Measurements from ENCODE around the gene MASP1.
"Not testable (repeated sequence)": the region's sequence is repeated elsewhere in the genome, so short reads cannot be mapped to it uniquely, and the experiment has no call there.

MASP1 gene

GRCh38 chr3:187247398-187247797 lies 44.1 kb downstream of the MASP1 start:
- Histone ChIP-seq H3K4me1 (no peaks in the 10 kb centered on the region), H3K9me3 (no peaks in the 10 kb centered on the region), H3K4me3 (no peak overlapping the region), H3K27me3 (ENCODE audit: low read depth) (no peaks in the 10 kb centered on the region), H3K36me3 (replicated peaks) (no peaks in the 10 kb centered on the region)
- in situ Hi-C loops (cut with MboI; ENCODE audit: low sequenced_read_pairs) = no loop called here
- no peak for DNase-seq (ENCODE audit: low spot score in 2 of 2)

DNA sequence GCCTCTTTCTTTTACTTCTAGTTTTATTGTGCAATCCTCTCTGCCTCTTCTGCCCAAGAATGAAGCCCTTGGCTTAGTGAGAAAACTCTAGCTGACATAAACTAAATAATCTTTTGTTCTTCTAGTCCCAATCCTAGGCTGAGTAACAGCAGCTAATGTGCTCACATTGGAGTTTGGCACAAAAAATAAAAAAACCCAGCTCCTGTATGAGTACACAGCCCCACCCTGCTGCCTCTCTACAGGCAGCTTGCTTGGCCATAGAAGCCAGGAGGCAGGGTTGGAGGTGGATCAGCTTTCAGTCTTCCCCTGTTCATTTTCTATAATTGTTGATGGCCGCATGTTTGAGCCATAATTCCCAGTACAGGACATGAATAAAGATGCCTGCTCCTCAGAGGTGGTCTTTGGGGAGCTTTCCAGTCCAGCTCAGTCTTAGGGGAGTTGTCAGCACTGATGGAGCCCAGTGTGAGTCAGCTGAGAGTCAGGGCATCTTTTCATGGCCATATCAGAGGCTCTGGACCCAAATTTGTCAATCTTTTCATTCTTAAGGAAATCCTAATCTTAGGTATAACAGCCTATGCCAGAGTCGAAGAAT lies 47.5 kb downstream of the MASP1 start:
- Histone ChIP-seq H3K27me3 (ENCODE audit: low read depth) (no peaks in the 10 kb centered on the region), H3K4me1 (no peaks in the 10 kb centered on the region), H3K36me3 (replicated peaks) (no peaks in the 10 kb centered on the region), H3K9me3 (no peaks in the 10 kb centered on the region), H3K4me3 (no peak overlapping the region)
- in situ Hi-C loops (cut with MboI; ENCODE audit: low sequenced_read_pairs) = no loop called here
- no peak for DNase-seq (ENCODE audit: low spot score in 2 of 2)

DNA sequence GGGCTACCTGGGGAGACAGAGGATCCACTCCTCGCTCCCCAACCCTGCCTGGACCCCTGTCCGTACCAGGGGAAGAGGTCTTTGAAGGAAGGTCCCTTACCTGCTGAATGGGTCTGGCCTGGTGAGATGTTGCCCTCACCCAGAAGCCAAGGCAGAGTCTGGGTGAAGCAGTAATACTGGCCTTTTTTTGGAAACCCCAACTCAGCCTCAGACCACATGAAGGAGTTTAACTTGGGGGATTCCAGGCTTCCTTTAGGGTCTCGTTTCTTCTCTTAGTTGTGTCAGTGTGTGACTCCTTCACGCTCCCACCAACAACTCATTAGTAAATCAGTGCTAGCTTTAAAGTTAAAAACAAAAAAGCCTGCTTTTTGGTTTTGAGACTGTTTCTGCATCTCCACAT lies 48.6 kb downstream of the MASP1 start:
- in situ Hi-C loops (cut with MboI; ENCODE audit: low sequenced_read_pairs) = no loop called here
- Histone ChIP-seq H3K4me1 (no peaks in the 10 kb centered on the region), H3K9me3 (no peaks in the 10 kb centered on the region), H3K36me3 (replicated peaks) (no peaks in the 10 kb centered on the region), H3K27me3 (ENCODE audit: low read depth) (no peaks in the 10 kb centered on the region), H3K4me3 (no peak overlapping the region)
- no peak for DNase-seq (ENCODE audit: low spot score in 2 of 2)

DNA sequence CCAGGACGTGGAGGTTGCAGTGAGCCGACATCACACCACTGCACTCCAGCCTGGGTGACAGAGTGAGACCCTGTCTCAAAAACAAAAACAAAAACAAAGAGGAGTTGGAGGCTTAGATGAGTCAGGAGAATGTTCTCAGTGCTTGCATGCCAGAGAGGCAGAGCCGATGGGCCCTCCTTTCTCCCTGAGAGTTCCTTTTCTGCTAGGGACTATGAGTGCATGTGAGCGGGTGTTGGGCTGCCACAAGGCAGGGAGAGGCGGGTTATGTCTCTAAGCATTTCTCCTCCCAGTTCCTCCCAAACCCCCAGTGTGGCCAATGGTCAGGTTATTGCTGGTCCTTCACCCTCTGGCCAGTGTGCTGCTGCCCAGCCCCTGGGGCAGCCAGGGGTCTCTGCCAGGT lies 49.1 kb downstream of the MASP1 start:
- no peak for DNase-seq (ENCODE audit: low spot score in 2 of 2)
- in situ Hi-C loops (cut with MboI; ENCODE audit: low sequenced_read_pairs) = no loop called here
- no peaks in the 10 kb centered on the region for H3K27me3 ChIP-seq (ENCODE audit: low read depth)

DNA sequence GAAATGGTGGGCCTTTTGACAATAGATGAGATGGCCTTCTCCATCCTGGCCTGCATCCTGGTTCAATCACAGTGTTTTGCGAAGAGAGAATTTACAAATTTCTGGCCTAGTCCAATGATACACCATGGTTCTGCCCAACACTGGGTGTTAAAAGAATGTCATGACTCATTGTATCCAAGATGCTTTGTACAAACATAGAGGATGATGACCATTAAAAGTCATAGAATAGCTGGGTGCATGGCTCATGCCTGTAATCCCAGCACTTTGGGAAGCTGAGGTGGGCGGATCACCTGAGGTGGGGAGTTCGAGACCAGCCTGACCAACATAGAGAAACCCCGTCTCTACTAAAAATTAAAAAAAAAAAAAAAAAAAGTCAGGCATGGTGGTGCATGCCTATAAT lies 52.7 kb downstream of the MASP1 start:
- in situ Hi-C loops (cut with MboI; ENCODE audit: low sequenced_read_pairs); H3K4me3 ChIP-seq; H3K27me3 ChIP-seq (ENCODE audit: low read depth); DNase-seq (ENCODE audit: low spot score in 2 of 2); H3K4me1 ChIP-seq; H3K36me3 ChIP-seq (replicated peaks); H3K9me3 ChIP-seq: not testable (repeated sequence)

More for the DNA sequence above, 49.1 kb downstream of the MASP1 start:
- Histone ChIP-seq H3K36me3 (replicated peaks) (no peaks in the 10 kb centered on the region), H3K9me3 (no peaks in the 10 kb centered on the region), H3K4me3 (no peak overlapping the region), H3K4me1 (no peaks in the 10 kb centered on the region)

GRCh38 chr3:187238239-187238638 lies 53.3 kb downstream of the MASP1 start:
- no peaks in the 10 kb centered on the region for H3K27me3 ChIP-seq (ENCODE audit: low read depth)
- DNase-seq (ENCODE audit: low spot score in 2 of 2) = no peak
- in situ Hi-C loops (cut with MboI; ENCODE audit: low sequenced_read_pairs) = no loop called here
- no peaks in the 10 kb centered on the region for H3K4me1 ChIP-seq
- no peaks in the 10 kb centered on the region for H3K36me3 ChIP-seq (replicated peaks)
- no peaks in the 10 kb centered on the region for H3K9me3 ChIP-seq
- no peak overlapping the region for H3K4me3 ChIP-seq

DNA sequence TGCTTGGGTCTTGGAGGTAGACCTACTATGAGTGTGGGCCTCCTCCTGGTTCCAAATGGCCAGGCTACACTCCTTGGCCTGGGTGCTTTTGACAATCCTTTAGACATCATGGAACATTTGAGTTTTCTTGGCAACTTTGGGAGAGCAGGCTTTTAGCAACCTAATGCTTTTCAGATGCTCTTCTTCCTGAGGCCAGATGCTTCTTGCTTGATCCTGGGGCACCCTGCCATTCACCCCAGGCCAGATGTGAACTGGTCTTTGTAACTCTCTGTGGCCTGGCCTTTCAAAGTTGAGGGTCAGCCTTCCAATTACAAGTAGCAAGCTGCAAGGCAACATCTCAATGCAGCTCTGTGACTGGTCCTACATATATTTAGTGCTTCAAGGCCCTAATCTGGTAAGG lies 53.8 kb downstream of the MASP1 start:
- Histone ChIP-seq H3K4me3 (no peak overlapping the region), H3K9me3 (no peaks in the 10 kb centered on the region), H3K4me1 (no peaks in the 10 kb centered on the region), H3K27me3 (ENCODE audit: low read depth) (no peaks in the 10 kb centered on the region), H3K36me3 (replicated peaks) (no peaks in the 10 kb centered on the region)
- no peak for DNase-seq (ENCODE audit: low spot score in 2 of 2)
- in situ Hi-C loops (cut with MboI; ENCODE audit: low sequenced_read_pairs) = no loop called here

DNA sequence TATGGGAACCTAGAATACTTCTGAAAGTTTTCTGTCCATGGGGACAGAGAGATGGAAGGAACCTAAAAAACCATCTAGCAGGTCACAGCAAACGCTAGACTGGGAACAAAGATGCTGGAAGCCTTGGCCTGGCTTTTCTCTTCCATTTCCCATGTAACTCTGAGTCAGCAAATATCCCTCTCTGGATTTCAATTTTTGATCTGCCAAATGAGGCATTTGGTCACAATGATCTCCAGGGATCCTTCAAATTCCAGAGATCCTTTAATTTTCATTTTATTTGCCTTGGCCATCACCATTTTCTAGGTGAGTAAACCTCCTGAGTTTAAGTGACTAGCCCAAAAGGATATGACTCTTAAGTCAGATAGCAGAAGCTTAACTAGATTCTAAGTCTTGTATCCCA lies 54.6 kb downstream of the MASP1 start:
- Histone ChIP-seq H3K9me3 (no peaks in the 10 kb centered on the region), H3K4me1 (no peaks in the 10 kb centered on the region), H3K27me3 (ENCODE audit: low read depth) (no peaks in the 10 kb centered on the region), H3K4me3 (no peak overlapping the region), H3K36me3 (replicated peaks) (no peaks in the 10 kb centered on the region)
- no peak for DNase-seq (ENCODE audit: low spot score in 2 of 2)
- in situ Hi-C loops (cut with MboI; ENCODE audit: low sequenced_read_pairs) = no loop called here

DNA sequence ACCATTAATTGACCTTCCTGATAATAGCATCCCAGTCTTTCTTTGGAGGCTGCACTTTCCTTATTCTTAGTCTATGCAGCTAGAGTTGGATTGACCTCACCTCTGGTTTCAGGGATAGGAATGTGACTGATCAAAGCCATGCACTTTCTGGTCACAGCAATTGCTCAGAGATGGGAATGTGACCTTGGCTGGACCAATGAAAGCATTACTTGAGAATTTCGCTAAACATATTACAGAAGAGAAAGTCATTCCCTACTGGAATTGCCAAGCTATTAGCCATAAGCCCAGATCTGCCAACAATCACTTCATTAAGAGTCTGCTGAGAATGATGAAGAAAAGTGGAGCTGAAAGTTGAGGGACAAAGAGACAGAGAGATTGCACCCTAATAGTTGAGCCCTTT lies 61.5 kb downstream of the MASP1 start:
- Histone ChIP-seq H3K36me3 (replicated peaks) (no peaks in the 10 kb centered on the region), H3K4me1 (no peaks in the 10 kb centered on the region), H3K9me3 (no peaks in the 10 kb centered on the region), H3K4me3 (no peak overlapping the region), H3K27me3 (ENCODE audit: low read depth) (peaks cover 3% of the 10 kb centered on the region; the same call in 1 of the 2 replicates)
- in situ Hi-C loops (cut with MboI; ENCODE audit: low sequenced_read_pairs) = no loop called here
- DNase-seq (ENCODE audit: low spot score in 2 of 2) = no peak

- Histone ChIP-seq H3K27me3 (ENCODE audit: low read depth) (peaks cover 3% of the 10 kb centered on the region; the same call in 1 of the 2 replicates), H3K4me1 (no peaks in the 10 kb centered on the region), H3K36me3 (replicated peaks) (no peaks in the 10 kb centered on the region), H3K4me3 (no peak overlapping the region), H3K9me3 (no peaks in the 10 kb centered on the region)
- in situ Hi-C loops (cut with MboI; ENCODE audit: low sequenced_read_pairs) = loop anchor here (10.0 kb wide), 1 partner anchor 446 kb away; the partner anchor contains the start of gene SST
- DNase-seq (ENCODE audit: low spot score in 2 of 2) = no peak
Observed at GRCh38 chr3:187228740-187229139, 62.8 kb downstream of the MASP1 start.

DNA sequence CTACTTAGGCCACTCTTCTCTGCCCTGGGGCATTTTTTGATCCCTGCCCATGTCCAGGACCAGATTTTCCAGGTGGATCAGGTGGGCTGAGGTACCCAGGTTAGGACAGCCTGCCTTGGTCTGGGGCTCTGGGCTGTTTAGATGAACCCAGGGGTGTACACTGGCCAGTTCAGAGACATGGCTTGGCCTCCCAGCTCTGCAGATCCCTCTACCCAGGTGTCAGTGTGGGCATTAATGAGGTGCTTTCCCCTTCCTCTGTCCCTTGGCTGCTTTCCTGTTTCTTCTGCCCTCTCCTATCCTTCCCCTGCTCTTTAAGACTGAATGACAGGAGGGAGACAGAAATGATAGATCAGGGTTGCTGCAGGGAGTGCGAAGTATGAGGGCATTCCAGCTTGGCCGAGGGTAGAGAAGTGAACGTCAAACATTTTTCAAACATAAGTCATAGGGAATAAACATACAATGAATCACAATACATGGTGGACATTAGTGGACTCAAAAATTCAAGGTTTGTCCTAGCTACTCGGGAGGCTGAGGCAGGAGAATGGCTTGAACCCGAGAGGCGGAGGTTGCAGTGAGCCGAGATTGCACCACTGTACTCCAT lies 63.8 kb downstream of the MASP1 start:
- H3K4me1 ChIP-seq = no peaks in the 10 kb centered on the region
- peaks cover 3% of the 10 kb centered on the region; the same call in 1 of the 2 replicates for H3K27me3 ChIP-seq (ENCODE audit: low read depth)
- DNase-seq (ENCODE audit: low spot score in 2 of 2) = no peak
- in situ Hi-C loops (cut with MboI; ENCODE audit: low sequenced_read_pairs) = loop anchor here (10.0 kb wide), 1 partner anchor 447 kb away; the partner anchor contains the start of gene SST
- H3K9me3 ChIP-seq = no peaks in the 10 kb centered on the region
- no peak overlapping the region for H3K4me3 ChIP-seq
- no peaks in the 10 kb centered on the region for H3K36me3 ChIP-seq (replicated peaks)

- DNase-seq (ENCODE audit: low spot score in 2 of 2) = no peak
- Histone ChIP-seq H3K27me3 (ENCODE audit: low read depth) (no peaks in the 10 kb centered on the region; the same call in 1 of the 2 replicates), H3K4me3 (no peak overlapping the region), H3K36me3 (replicated peaks) (no peaks in the 10 kb centered on the region), H3K9me3 (no peaks in the 10 kb centered on the region), H3K4me1 (no peaks in the 10 kb centered on the region)
- in situ Hi-C loops (cut with MboI; ENCODE audit: low sequenced_read_pairs) = loop anchor here (10.0 kb wide), 1 partner anchor 451 kb away; the partner anchor contains the start of gene SST
Observed at GRCh38 chr3:187223799-187224198, 67.7 kb downstream of the MASP1 start.

- in situ Hi-C loops (cut with MboI; ENCODE audit: low sequenced_read_pairs) = loop anchor here (10.0 kb wide), 1 partner anchor 452 kb away; the partner anchor contains the start of gene SST
- Histone ChIP-seq H3K4me3 (no peak overlapping the region), H3K36me3 (replicated peaks) (no peaks in the 10 kb centered on the region), H3K27me3 (ENCODE audit: low read depth) (no peaks in the 10 kb centered on the region; the same call in 1 of the 2 replicates), H3K4me1 (no peaks in the 10 kb centered on the region), H3K9me3 (no peaks in the 10 kb centered on the region)
- no peak for DNase-seq (ENCODE audit: low spot score in 2 of 2)
Observed at GRCh38 chr3:187222801-187223200, 68.7 kb downstream of the MASP1 start.

DNA sequence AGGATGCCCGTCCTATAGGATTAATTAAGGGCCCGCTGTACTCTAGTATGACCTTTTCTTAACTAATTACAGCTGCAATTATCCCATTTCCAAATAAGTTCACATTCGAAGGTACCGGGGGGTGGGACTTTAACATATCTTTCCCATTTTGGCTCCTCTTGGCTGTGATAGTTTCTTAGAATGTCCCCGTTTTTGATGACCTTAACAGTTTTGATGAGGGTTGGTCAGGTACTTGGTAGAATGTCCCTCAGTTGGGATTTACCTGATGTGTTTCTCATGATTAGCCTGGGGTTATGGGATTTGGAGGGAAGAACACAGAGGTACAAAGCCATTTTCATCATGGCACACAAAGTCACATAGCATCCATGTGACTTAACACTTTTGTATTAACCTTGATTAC lies 76.1 kb downstream of the MASP1 start:
- in situ Hi-C loops (cut with MboI; ENCODE audit: low sequenced_read_pairs) = no loop called here
- no peak for DNase-seq (ENCODE audit: low spot score in 2 of 2)
- Histone ChIP-seq H3K4me3 (no peak overlapping the region), H3K4me1 (no peaks in the 10 kb centered on the region), H3K27me3 (ENCODE audit: low read depth) (peaks cover 3% of the 10 kb centered on the region; the same call in 1 of the 2 replicates), H3K36me3 (replicated peaks) (no peaks in the 10 kb centered on the region), H3K9me3 (no peaks in the 10 kb centered on the region)
